Prostate gland (tissue), 2 donors: ENCODE measurements around the gene FXYD5. TPM values are rescaled to one million over a fixed set of nuclear protein-coding genes. Genes with fewer than 3 reads are reported as not detected.

ENCODE experiments used
- DNase-seq: peaks from one replicate; pipeline ENCODE4 v3.0.0-alpha.2; 2019; ENCODE audit warnings: low spot score
- H3K27ac ChIP-seq, 2 donors: fragments of 200-600 bp; sonication (generic); 2 replicates each; pipeline ENCODE4 v1.5.1; 2017 to 2019
- H3K27me3 ChIP-seq: fragments of 200-600 bp; sonication (generic); replicated peaks from 2 replicates; pipeline ENCODE4 v1.5.1; 2019; ENCODE audit not compliant: insufficient read depth
- H3K36me3 ChIP-seq, 2 donors: fragments of 200-600 bp; sonication (generic); 1 replicate in 1 of 2; 2 replicates in 1 of 2; pipeline versions ENCODE4 v1.5.1 to v1.8.1; 2017 to 2019
- H3K4me1 ChIP-seq: fragments of 200-600 bp; sonication (generic); replicated peaks from 2 replicates; pipeline ENCODE4 v1.5.1; 2019
- H3K4me3 ChIP-seq, 2 donors: fragments of 200-600 bp; sonication (generic); 2 replicates each; pipeline ENCODE4 v1.5.1; 2017 to 2019
- H3K9me3 ChIP-seq: fragments of 200-600 bp; sonication (generic); 2 replicates; pipeline ENCODE4 v1.5.1; 2017
- POLR2A ChIP-seq: fragments of 450-650 bp; IDR thresholded peaks from one replicate; pipeline ENCODE4 v1.6.1; 2016; ENCODE audit warnings: antibody characterized with exemption, mild to moderate bottlenecking
- POLR2AphosphoS5 ChIP-seq: sonication (generic); formaldehyde crosslinking; IDR thresholded peaks from one replicate; pipeline ENCODE4 v1.6.1; 2017; ENCODE audit warnings: antibody characterized with exemption
- WGBS: methylation state at CpG from one replicate; pipeline ENCODE4 v1.1.5; 2018; 5-methylcytosine and 5-hydroxymethylcytosine counted together
- intact Hi-C: fragments of 100-400 bp; cut with DNase I; formaldehyde crosslinking; loops from one replicate; pipeline ENCODE4 v1.14.2; 2022
- total RNA-seq, 2 donors: library from RNA; depleted of rRNA; stranded (reverse); fragments of >200 nt; gene quantifications; one replicate each; pipeline ENCODE4 v1.1.0, GENCODE V29; 2016
- TF ChIP-seq, protein P1 (sequence below), 4 experiments: fragments of 200-600 bp in 2 of 4; fragments of 450-650 bp in 2 of 4; sonication (generic) in 2 of 4; IDR thresholded peaks; 1 replicate in 3 of 4; 2 replicates in 1 of 4; pipeline ENCODE4 v1.5.1; 2016 to 2019; ENCODE audit warnings: antibody characterized with exemption in 4 of 4, mild to moderate bottlenecking in 2 of 4, moderate library complexity in 2 of 4

Gene FXYD5
- total RNA-seq, 2 donors from 2014 or later, result 18.8 to 43.2 TPM

DNA sequence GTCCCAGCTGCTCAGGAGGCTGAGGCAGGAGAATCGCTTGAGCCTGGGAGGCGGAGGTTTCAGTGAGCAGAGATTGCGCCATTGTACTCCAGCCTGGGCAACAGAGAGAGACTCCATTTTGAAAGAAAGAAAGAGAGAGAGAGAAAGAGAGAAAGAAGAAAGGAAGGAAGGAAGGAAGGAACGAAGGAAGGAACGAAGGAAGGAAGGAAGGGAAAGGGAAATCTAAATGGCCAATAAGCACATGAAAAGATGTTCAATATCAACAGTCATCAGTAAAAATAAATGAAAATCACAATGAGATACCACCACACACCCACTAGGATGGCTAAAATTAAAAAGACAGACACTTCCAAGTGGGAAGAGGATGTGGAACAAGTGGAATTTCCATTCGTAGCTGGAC, 19.7 kb downstream of the FXYD5 start:
- 95% methylated on average over 6 of the region's 6 CpGs for WGBS
- no peaks in the 10 kb centered on the region for H3K9me3 ChIP-seq
- no peak overlapping the region for H3K4me3 ChIP-seq
- no peaks in the 10 kb centered on the region for H3K4me1 ChIP-seq
- DNase-seq, result no peak
- TF ChIP-seq, protein P1, sequence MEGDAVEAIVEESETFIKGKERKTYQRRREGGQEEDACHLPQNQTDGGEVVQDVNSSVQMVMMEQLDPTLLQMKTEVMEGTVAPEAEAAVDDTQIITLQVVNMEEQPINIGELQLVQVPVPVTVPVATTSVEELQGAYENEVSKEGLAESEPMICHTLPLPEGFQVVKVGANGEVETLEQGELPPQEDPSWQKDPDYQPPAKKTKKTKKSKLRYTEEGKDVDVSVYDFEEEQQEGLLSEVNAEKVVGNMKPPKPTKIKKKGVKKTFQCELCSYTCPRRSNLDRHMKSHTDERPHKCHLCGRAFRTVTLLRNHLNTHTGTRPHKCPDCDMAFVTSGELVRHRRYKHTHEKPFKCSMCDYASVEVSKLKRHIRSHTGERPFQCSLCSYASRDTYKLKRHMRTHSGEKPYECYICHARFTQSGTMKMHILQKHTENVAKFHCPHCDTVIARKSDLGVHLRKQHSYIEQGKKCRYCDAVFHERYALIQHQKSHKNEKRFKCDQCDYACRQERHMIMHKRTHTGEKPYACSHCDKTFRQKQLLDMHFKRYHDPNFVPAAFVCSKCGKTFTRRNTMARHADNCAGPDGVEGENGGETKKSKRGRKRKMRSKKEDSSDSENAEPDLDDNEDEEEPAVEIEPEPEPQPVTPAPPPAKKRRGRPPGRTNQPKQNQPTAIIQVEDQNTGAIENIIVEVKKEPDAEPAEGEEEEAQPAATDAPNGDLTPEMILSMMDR (IDR thresholded peaks at IDR 0.05), result no peak
- no peak for TF ChIP-seq POLR2A
- no peak for TF ChIP-seq POLR2AphosphoS5
- no peaks in the 10 kb centered on the region for H3K36me3 ChIP-seq
- H3K27ac ChIP-seq, result no peak overlapping the region
- intact Hi-C loops, result no loop called here
- no peaks in the 10 kb centered on the region for H3K27me3 ChIP-seq

DNA sequence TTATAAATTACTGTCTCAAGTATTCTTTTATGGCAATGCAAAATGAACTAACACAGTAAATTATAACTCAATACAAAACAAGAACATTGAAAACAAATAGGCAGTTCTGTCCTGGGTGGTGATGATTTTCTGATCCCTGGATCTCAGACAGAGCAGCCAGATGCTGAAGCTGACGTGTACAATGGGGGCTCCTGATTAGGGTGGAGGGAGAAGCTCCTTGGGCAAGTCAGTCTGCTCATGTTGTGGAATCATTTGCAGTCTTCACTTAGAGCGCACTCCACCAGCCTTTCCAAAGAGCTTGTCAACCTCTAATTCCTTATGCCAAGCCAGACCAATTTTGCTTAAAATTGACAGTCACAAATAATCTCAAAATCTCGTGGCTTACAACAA, 21.6 kb downstream of the FXYD5 start:
- Histone ChIP-seq H3K4me3 (no peak overlapping the region), H3K9me3 (no peaks in the 10 kb centered on the region), H3K36me3 (no peaks in the 10 kb centered on the region), H3K27ac (no peak overlapping the region), H3K4me1 (no peaks in the 10 kb centered on the region), H3K27me3 (no peaks in the 10 kb centered on the region)
- intact Hi-C loops, result no loop called here
- no peak for DNase-seq
- TF ChIP-seq, protein P1 (IDR thresholded peaks at IDR 0.05), result no peak
- TF ChIP-seq POLR2A (no peak), POLR2AphosphoS5 (no peak)
- WGBS, result 59% methylated on average over 3 of the region's 3 CpGs

DNA sequence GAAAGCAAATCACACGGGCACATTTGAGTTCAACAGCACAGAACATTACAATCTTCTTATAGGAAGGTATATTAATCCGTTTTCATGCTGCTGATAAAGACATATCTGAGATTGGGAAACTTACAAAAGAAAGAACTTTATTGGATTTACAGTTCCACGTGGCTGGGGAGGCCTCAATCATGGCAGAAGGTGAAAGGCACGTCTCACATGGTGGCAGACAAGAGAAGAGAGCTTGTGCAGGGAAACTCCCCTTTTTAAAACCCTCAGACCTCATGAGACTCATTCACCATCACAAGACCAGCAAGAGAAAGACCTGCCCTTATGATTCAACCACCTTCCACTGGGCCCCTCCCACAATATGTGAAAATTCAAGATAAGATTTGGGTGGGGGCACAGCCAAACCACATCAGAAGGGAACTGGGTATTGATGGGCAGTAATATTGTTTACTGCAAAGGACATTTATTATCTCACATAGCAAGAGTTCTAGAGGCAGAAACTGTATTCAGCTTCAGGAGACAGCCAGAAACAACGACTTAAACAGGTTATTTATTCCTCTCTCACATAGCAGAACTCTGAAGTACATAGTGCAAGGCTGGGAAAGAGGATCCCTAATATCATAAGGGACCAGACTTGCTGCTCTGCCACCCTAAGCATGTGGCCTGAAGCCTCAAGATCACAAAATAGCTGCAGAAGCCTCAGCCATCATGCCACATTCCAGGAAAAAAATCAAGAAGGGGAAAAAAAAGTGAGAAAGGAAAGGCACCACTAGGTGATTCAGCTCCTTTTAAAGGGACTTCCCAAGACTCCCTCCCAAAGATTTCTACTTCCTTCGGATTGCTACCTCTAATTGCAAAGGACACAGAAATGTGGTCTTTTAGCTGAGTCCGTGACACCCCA, 23.1 kb downstream of the FXYD5 start:
- Histone ChIP-seq H3K4me1 (no peaks in the 10 kb centered on the region), H3K27ac (no peak overlapping the region), H3K36me3 (no peaks in the 10 kb centered on the region), H3K27me3 (no peaks in the 10 kb centered on the region), H3K4me3 (no peak overlapping the region), H3K9me3 (no peaks in the 10 kb centered on the region)
- no peak for TF ChIP-seq POLR2AphosphoS5
- TF ChIP-seq POLR2A, result no peak
- TF ChIP-seq, protein P1 (IDR thresholded peaks at IDR 0.05), result no peak
- no peak for DNase-seq
- intact Hi-C loops, result no loop called here
- 79% methylated on average over 7 of the region's 7 CpGs for WGBS

DNA sequence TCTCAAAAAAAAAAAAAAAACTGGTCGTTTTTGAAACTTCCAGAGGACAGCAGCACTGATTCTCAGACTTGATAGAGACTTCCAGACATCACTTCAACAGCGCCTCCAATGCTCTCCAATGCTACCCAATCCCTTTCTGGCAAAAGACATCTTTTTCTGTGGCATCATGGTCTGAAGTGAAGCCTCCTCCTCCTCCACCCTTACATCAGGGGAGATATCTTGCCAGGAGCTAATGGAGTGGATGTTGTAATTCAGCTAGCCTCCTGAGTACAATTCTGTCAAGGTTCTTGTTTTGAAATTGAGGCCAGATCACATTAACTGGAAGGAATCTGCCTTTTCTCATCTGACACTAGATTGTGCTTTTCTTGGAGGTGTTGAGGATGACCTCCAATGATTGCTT, 24.2 kb downstream of the FXYD5 start:
- H3K9me3 ChIP-seq, result no peaks in the 10 kb centered on the region
- WGBS, result 67% methylated on average over 2 of the region's 2 CpGs
- H3K4me1 ChIP-seq, result no peaks in the 10 kb centered on the region

More for the DNA sequence above, 24.2 kb downstream of the FXYD5 start:
- H3K27ac ChIP-seq, result no peak overlapping the region
- H3K27me3 ChIP-seq, result no peaks in the 10 kb centered on the region
- no peak for DNase-seq
- intact Hi-C loops, result no loop called here
- no peaks in the 10 kb centered on the region for H3K36me3 ChIP-seq
- no peak overlapping the region for H3K4me3 ChIP-seq
- TF ChIP-seq, protein P1 (IDR thresholded peaks at IDR 0.05), result no peak
- TF ChIP-seq POLR2A (no peak), POLR2AphosphoS5 (no peak)
